Activated naive CD4-positive, alpha-beta T cell (primary cell): ENCODE measurements around the gene DRD4.

ENCODE experiments used
- DNase-seq, 4 experiments: peaks; one replicate each; lab custom pipeline; 2025; lab: John Stamatoyannopoulos, UW

DRD4 gene

DNA sequence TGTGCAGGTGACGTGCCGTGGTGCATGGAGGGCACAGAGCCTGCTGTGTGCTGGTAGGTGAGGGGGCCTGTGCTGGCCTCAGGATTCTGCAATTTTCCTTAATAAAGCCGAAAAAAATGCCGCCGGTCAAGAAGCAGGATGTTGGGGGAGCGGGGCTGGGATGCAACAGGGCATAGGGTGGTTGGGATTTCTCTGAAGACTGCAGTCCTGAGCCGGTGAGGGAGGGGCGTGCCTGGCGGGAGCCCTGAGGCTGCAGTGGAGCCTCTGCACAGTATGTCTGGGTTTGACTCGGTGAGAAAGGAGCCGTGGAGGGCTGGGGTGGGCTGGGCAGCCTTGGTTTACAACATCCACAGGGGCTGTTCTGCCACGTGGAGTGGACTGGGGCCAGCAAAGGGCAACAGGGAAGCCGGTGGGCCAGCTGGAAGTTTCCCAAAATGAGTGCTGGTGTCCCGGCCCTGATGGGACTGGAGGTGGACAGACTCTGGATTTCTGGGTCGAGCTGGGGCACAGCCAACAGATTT is 13.7 kb upstream of the DRD4 start:
- no peak for DNase-seq

DNA sequence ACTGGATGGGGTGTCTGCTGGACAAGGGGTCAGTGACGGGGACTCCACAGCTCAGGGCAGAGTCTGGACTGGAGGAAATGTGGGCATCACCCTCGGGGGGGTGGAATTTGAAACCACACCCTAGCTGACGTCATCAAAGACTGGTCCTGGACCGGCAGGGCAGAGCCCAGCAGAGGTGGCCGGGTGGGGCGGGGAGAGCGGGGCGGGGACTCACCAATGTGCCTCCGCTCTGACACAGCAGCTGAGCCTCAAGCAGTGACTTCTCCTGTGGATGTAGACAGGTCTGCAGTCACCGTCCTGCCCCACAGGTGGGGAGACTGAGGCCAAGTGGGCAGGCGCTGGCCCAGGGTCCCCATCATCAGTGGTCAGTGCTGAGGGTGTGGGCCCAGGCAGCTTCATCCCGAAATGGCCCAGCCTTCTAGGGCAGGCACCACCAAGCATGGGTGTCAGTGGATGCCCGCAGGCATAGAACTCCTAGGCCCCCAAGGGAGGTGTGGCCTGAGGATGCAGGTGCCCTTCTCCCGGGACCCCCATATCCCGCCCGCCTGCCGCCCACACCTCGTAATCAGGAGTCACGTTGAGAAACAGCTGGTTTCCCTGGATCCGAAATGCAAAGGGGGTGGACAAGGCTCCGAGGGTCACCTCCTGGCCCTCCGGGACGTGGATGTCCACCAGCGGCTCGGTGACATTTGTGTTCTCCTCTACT is 12.9 kb upstream of the DRD4 start:
- DNase-seq, result no peak

DNA sequence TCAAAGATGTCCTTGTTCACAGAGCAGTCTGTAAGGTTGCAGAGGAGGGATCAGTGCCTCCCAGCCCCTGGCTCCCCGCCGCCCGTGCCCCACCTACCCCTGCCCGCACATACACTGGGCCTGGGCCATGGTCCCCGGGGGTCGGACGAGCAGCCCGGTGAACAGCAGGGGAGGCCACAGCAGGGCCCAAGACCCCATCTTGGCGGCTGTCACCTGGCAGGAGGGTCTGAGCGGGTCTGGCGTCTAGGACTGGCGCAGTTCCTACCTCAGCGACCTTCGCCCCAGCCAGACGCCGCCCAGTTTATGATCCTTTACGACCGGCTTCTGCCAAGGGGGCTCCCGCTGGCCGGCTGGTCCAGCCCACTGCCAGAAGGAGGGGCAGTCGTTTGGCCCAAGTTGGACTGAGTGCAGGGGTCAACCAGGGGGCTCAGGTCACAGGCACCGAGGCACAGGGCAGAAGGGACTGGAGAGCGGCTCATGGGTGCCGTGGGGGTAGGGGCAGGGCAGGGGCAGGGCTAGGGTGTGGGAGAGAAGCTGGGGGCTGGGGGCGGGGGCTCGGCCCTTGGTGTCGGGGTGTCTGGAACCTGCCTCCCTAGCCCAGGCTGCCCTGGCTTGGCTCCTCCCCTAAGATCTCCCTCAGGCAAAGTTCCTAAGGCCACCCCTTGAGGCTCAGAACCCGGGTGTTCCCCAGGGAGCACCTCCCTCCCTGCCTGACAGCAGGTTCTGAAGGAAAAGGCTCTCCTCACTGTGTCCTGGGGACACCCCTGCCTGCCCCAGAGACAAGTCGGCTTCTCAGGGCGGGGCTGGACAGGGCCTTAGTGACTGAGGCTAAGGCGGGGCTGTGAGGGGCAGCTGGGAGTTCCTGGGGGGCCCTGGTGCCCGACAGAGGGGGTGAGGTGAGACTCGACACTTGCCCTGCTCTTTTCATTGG is 12.1 kb upstream of the DRD4 start, which contains the start of gene CDHR5:
Gene CDHR5 (minus strand): TSS at position 251 of the 931 bp plus-strand sequence. CDS start 53 bp downstream, at position 198.
- no peak for DNase-seq

DNA sequence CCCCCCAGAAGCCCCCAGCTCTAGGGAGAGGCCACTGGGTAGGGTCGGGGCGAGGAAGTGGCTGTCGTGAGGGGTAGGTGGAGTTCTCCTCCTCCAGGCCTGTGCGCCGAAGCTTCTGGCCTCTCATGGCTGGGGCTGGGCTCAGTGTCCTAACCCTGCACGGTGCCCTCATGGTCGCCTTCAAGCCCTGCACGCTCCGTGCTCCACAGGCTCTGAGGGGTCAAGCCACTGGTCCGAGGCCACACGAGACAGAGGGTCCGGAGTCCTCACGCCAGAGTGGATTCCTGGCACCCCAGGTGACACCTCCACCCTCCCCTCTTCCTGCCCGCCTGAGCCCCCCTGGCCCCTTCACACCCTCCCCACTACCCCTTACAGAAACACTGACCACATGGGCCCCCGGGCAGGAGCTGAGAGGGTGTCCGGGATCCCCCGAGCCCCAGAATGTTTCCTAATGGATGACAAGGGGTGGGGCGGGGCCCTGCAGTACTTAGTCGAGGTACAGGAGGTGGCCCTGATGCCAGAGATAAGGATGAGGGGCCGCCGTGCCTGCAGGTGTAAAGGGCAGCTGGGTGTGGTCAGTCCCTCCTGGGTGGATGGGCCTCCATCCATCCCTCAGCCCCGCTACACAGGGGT is 11.3 kb upstream of the DRD4 start:
- no peak for DNase-seq

DNA sequence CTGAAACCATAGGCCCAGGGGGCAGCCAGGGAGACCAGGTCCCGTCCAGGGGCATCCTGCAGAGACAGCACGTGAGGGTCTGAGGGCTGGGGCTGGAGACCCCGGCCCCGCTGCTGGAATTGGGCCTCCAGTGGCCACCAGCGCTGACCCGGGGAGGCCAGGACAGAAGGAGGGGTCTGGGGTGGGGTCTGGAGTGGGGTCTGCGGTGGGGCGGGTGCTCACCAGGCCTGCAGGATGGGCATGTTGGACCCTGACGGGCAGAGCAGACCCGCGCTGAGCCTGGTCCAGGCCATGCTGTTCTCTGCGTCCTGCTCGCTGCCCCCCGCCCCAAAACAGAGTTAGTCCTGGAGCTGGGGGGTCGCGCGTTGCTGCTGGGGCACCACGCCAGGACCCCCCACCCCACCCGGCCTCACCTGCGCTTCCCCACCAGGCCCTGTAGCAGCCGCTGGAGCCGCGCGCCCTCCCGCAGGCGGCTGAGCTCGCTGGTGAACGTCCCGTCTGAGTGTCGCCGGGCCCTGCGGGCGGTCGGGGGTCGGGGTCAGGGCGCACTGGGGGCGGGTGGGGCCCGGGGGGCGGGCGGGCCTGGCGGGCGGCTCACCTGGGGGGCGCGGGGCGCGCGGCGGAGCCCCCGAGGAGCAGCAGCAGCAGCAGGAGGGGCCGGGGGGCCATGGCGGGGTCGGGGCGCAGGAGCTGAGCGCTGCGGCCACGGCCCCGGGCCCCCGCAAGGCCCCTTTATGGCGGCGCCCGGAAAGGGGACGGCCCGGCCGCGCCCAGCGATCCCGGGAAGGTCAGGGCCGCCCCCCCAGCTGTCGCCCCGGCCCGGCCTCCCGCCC is 10.4 kb upstream of the DRD4 start, which contains the start of gene SCT:
Gene SCT (minus strand): TSS at position 707 of the 833 bp plus-strand sequence. CDS start 38 bp downstream, at position 669.
- DNase-seq, result no peak

DNA sequence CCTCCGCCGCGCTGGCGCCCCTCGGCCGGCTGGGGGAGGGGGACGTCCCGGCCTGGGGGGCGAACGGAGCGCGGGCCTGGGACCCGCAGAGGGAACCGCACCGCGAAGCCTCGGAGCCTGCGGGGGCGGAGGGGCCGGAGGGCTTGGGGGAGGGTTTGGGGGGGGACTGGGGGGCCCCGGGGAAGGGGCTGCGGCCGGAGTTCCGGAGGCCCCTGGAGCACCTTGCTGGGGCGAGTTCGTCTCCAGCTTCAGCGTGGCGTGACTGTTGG is 9.8 kb upstream of the DRD4 start:
- DNase-seq, result no peak

DNA sequence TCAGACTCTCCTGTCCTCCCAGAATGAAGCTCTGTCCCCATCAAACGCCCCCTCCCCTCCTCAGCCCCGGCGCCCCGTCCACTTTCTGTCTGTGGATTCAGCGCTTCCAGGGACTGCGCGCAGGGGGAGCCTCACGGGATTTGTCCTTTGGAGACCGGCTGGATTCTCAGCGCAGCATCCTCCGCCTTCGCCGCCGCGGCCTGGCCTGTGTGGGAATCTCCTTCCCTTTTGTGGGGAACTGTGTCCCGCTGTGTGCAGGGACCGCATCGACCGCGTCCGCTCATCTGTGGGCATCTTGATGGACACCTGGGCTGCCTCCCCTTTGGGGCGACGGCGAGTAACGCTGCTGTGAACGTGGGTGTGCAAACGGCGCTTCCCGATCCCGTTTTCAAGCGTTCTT is 9.0 kb upstream of the DRD4 start:
- no peak for DNase-seq

DNA sequence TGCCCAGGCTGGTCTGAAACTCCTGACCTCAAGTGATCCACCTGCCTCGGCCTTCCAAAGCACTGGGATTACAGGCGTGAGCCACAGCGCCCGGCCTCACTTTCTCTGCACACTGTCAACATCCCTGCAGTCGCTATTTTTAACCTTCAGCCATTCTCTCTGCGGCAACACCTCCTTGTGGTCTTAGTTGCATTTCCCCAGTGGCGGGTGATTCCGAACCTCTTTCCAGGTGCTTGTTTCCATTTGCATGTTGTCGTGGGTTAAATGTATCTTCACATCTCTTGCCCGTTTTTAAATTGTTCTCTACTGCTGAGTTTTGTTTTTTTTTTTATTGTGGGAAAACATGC is 7.9 kb upstream of the DRD4 start:
- no peak for DNase-seq

DNA sequence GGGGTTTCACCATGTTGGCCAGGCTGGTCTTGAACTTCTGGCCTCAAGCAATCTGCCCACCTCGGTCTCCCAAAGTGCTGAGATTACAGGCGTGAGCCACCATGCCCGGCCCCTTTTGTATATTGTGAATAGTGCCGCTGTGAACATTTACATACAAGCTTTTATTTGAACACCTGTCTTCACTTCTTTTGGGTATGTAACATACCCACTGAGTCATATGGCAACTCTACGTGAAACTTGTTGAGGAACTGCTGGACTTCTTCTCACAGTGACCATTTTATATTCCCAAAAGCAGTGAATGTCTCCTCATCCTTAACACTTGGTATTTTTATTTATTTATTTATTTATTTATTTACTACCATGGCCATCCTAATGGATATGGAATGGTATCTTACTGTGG is 6.2 kb upstream of the DRD4 start:
- no peak for DNase-seq

DNA sequence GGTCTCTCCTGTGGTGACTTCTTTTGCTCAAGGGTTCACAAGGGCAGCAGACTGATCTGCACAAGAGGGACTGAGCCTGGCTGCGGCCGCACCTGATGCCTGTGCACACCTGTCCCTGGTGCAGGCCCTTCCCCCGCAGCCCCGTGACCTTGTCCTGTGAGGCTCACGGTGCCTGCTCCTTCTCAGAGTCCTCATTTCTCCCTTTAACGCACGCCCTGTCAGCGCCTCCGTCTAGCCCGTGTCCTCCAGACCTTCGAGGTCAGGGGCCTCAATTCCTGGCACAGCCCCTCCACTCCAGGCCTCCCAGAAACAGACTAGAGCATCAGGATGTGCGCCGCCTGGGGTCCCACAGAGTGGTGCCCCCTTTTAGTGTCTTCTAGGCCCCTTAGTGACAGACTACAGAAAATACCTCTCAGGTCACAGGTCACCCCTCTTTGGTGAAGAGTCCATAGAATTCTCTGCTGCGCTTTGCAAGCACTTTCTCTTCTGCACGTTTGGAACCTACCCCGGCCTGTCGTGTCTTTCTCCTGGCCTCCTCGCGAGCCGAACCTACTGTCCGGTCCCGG is 1.0 kb upstream of the DRD4 start:
- no peak for DNase-seq

DNA sequence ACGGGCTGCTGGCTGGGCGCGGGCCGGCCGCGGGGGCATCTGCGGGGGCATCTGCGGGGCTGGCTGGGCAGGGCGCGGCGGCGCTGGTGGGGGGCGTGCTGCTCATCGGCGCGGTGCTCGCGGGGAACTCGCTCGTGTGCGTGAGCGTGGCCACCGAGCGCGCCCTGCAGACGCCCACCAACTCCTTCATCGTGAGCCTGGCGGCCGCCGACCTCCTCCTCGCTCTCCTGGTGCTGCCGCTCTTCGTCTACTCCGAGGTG is 194 bp downstream of the DRD4 start:
- DNase-seq, result no peak

DNA sequence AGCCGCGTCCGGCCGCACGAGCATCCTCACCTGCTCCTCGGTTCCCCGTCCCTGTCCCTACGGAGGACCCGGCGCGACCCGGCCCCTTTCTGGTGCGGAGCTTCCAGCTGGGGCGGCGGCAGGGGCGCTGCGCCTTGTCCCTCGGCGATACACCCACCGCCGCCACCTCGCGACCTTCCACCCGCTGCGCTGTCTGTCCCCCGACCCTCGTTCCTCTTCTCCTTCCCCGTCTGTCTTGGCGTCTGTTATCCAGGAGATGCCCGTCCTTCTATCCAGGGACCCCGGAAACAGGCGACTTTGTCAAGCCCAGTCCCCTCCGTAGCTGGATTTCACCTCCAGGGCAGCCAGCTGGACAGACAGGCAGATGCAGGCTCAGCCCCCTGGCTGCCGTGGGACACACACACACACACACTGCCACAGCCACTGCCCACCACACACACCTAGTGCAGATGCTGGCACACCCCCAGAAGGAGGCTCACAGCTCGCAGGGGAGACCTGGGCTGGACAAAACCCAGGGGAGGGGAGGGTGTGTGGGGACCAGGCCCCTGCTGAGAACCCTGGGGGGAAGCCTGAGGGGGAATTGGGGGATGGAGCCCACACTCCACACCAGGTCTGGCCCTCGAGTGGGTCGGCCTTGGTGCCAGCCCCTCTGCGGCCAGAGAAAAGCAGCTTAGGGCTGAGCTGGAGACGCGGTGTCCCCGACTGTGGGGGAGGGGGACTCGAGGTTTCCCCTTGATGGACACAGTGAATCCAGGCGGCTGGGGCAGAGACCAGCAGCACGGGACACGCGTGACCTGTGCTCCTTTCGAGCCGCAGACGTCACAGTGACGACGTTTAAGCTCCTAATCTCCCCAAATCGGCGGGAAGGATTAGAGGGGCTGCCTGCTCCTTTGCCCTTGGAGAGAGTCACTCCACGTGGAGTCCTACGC is 788 bp downstream of the DRD4 start:
- DNase-seq, result no peak

DNA sequence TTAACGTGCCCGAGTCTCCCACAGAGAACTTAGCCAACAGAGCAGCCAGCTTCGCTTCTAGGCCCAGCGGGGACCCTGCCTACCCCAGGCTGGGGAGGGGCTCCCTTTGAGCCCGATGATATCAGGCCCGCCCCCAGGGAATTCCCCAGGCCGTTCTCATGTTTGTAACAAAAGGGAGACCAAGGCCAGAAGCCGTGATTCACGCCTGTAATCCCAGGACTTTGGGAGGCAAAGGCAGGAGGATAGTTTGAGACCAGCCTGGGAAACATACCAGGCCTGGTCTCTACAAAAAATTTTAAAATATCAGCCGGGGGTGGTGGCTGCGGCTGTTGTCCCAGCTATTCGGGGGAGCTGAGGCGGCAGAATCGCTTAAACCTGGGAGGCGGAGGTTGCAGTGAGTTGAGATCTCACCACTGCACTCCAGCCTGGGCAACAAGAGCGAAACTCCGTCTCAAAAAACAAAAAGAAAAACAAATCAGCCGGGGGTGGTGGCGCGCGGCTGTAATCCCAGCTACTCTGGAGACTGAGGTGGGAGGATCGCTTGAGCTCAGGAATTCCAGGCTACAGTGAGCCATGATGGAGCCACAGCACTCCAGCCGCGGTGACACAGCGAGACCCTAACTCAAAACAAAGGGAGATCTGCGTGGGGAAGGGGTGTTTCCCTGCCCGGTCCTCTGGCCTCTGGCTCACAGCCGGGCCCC is 1.7 kb downstream of the DRD4 start:
- DNase-seq, result no peak

DNA sequence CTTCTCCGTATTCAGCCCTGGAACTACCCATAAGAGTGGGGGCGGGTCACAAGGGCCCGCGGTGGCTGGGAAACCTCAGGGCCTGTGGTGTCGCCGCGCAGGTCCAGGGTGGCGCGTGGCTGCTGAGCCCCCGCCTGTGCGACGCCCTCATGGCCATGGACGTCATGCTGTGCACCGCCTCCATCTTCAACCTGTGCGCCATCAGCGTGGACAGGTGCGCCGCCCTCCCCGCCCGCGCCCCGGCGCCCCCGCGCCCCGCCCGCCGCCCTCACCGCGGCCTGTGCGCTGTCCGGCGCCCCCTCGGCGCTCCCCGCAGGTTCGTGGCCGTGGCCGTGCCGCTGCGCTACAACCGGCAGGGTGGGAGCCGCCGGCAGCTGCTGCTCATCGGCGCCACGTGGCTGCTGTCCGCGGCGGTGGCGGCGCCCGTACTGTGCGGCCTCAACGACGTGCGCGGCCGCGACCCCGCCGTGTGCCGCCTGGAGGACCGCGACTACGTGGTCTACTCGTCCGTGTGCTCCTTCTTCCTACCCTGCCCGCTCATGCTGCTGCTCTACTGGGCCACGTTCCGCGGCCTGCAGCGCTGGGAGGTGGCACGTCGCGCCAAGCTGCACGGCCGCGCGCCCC is 2.4 kb downstream of the DRD4 start:
- DNase-seq, result no peak

DNA sequence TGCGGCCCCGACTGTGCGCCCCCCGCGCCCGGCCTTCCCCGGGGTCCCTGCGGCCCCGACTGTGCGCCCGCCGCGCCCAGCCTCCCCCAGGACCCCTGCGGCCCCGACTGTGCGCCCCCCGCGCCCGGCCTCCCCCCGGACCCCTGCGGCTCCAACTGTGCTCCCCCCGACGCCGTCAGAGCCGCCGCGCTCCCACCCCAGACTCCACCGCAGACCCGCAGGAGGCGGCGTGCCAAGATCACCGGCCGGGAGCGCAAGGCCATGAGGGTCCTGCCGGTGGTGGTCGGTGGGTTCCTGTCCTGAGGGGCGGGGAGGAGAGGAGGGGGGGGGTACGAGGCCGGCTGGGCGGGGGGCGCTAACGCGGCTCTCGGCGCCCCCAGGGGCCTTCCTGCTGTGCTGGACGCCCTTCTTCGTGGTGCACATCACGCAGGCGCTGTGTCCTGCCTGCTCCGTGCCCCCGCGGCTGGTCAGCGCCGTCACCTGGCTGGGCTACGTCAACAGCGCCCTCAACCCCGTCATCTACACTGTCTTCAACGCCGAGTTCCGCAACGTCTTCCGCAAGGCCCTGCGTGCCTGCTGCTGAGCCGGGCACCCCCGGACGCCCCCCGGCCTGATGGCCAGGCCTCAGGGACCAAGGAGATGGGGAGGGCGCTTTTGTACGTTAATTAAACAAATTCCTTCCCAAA is 3.1 kb downstream of the DRD4 start:
- DNase-seq, result no peak

DNA sequence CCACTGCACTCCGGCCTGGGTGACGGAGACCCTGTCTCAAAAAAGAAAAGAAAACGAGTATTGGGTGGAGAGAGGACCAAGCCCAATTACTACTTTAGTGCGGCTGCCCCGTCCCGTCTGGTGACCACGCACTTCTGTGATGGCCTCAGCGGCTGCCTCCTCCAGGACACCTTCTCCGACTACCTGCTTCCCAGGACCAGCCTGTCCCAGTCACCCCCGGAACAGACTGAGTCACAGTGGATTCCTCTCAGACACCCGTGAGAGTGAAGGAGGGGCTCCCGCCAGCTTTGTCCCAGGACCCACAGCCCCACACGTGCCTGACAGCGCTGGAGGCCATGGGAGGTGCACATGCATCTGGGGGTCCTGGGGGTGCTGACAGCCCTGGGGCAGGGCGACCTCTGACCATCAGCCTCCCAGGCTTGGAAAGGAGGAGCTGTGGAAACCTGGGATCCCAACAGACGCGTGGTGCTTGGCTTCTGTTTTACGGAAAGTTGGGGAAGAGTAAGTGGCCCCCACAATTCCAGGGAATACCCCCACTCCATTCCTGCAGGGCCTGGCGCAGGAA is 4.8 kb downstream of the DRD4 start:
- no peak for DNase-seq

DNA sequence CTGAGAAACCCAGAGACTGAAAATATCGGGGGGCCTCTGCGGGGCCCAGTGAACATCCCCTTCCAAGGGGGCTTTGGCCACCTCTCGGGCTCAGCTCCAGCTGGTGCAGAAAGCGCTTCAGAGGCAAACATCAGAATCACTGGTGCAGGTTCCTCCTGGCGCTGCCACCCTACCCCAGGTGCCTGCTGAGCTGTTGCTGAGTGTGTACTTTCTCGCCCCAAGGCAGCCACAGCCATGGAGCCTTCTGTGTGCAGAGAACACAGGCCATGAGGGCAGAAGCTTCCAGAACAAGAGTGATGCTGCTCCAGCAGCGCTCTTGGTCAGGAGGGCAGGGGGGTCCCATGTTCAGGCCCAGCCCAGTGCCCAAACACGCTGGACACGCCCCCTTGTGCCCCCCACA is 6.3 kb downstream of the DRD4 start:
- DNase-seq, result no peak

DNA sequence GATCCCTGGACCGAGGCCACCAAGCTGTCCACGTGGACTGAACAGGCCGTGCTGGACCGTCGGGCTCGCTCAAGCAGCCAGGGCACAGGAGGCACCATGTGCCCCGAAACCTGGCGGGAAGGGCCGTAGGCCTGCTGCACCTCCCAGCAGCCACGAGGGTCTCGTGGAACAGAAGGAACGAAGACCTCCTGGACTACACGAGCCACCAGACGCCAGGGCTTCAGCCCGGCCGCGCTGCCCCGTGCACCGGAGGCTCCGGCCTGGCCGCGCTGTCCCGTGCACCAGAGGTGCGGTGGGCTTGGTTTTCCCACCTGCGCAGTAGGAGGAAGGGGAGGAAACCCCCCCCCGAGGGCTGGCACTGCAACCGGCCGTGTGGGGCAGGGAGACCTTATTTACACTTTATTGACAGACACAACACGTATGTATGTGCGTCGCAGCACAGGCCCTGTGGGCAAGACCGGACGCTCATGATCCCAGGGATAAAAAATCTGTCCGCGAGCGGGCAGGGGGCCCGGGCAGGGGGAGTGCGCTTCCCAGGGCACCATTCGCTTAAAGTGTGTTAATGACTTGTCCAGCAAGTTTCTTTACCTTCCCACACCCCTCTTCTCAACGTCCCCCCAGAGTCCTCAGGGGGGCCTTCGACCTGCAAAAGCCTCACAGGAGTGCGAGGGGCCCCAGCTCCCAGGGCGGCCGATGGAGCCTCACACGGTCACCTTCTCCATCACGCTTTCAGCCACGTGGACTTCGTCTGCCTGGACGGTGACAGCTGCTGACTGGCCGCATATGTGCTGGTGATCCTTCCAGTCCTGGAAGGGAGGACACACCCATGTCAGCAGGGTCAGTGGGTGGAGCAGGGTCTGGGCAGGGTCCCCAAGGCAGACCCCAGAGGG is 7.0 kb downstream of the DRD4 start:
- no peak for DNase-seq
